HepG2 (cell line): ENCODE data around the gene ERCC6L2. TPM values are rescaled to one million over a fixed set of nuclear protein-coding genes. Genes with fewer than 3 reads are reported as not detected.

Experiments
- ATAC-seq: fragments of 200-7000 bp; cut with Tn5 transposase; 3 replicates; pipeline ENCODE4 v1.9.1; 2020; ENCODE audit warnings: mild to moderate bottlenecking, moderate library complexity
- BruUV-seq: library from RNA; stranded (reverse); fragments of 400-500 nt; replicated peaks from 2 replicates; lab custom pipeline; 2021; lab: Mats Ljungman, UMichigan
- CTCF ChIA-PET: fragments of 300-600 bp; formaldehyde crosslinking; extraction: SDS; loops from one replicate; lab custom pipeline; 2021; ENCODE audit warnings: low total read pairs, inconsistent platforms, low intra/inter-chr PET ratio; lab: Yijun Ruan, JAX
- POLR2A ChIA-PET: fragments of 350-600 bp; sonication (Branson Sonifier 250); formaldehyde crosslinking; loops from one replicate; lab custom pipeline; 2020; ENCODE audit warnings: antibody characterized with exemption, inconsistent platforms; lab: Yijun Ruan, JAX
- DNase-seq: peaks from one replicate; pipeline ENCODE4 v3.0.0-alpha.2; 2015; ENCODE audit warnings: low spot score
- FAIRE-seq: peaks from 3 replicates; lab custom pipeline; 2011; peaks lifted over from hg19 to GRCh38; lab: Jason Lieb, UNC
- H2AFZ ChIP-seq: one replicate; pipeline ENCODE4 v1.6.1; 2011; ENCODE audit warnings: low read length, inconsistent platforms
- H3K27ac ChIP-seq: fragments of 300-600 bp; 3 replicates; pipeline ENCODE4 v1.8.0; 2011; ENCODE audit warnings: mixed run types, mild to moderate bottlenecking, mixed read lengths, low read length, inconsistent platforms; ENCODE audit not compliant: insufficient read depth; ENCODE audit errors: extremely low read length
- H3K27me3 ChIP-seq, 2 experiments: fragments of 200-600 bp in 1 of 2; 2 replicates in 1 of 2; 3 replicates in 1 of 2; pipeline versions ENCODE4 v1.6.0 to v1.8.0; 2011; ENCODE audit warnings: low read length in 2 of 2, mild to moderate bottlenecking in 2 of 2, moderate library complexity in 2 of 2, inconsistent platforms in 1 of 2; ENCODE audit not compliant: insufficient read depth in 2 of 2, control insufficient read depth in 1 of 2
- H3K36me3 ChIP-seq, 2 experiments: fragments of 200-600 bp in 1 of 2; replicated peaks in 1 of 2; 2 replicates in 1 of 2; 3 replicates in 1 of 2; pipeline versions ENCODE4 v1.5.1 to v1.8.0; 2011; ENCODE audit warnings: low read length in 2 of 2, inconsistent platforms in 1 of 2; ENCODE audit not compliant: insufficient read depth in 2 of 2, control insufficient read depth in 1 of 2
- H3K4me1 ChIP-seq: 2 replicates; pipeline ENCODE4 v1.5.1; 2012; ENCODE audit warnings: low read length, inconsistent platforms; ENCODE audit not compliant: insufficient read depth
- H3K4me2 ChIP-seq: 2 replicates; pipeline ENCODE4 v1.6.0; 2011; ENCODE audit warnings: low read depth, low read length, inconsistent platforms
- H3K4me3 ChIP-seq, 3 experiments: fragments of 200-600 bp in 1 of 3; sonication (generic), shearing (Covaris generic) in 1 of 3; replicated peaks in 1 of 3; 2 replicates each; pipeline ENCODE4 v1.5.1; 2011 to 2016; ENCODE audit warnings: low read length in 3 of 3, inconsistent platforms in 2 of 3, low read depth in 2 of 3, mild to moderate bottlenecking in 2 of 3, control low read depth in 1 of 3, mixed read lengths in 1 of 3; ENCODE audit not compliant: insufficient read depth in 1 of 3
- H3K79me2 ChIP-seq: one replicate; pipeline ENCODE4 v1.6.1; 2011; ENCODE audit warnings: low read length, inconsistent platforms; ENCODE audit not compliant: insufficient read depth
- H3K9ac ChIP-seq: 2 replicates; pipeline ENCODE4 v1.6.0; 2011; ENCODE audit warnings: mild to moderate bottlenecking, low read depth, low read length, inconsistent platforms; ENCODE audit not compliant: insufficient read depth
- H3K9me3 ChIP-seq: 2 replicates; pipeline ENCODE4 v1.5.1; 2012; ENCODE audit warnings: mild to moderate bottlenecking, low read length
- H4K20me1 ChIP-seq: 2 replicates; pipeline ENCODE4 v1.6.0; 2011; ENCODE audit warnings: inconsistent platforms, mild to moderate bottlenecking, low read length, moderate library complexity; ENCODE audit not compliant: insufficient read depth
- BHLHE40 ChIP-seq: IDR thresholded peaks from 2 replicates; pipeline ENCODE4 v1.6.1; 2011; ENCODE audit warnings: low read length, improper control_type of control experiment
- CEBPB ChIP-seq: IDR thresholded peaks from 2 replicates; pipeline ENCODE4 v1.6.1; 2011; ENCODE audit warnings: low read depth, low read length, improper control_type of control experiment, borderline replicate concordance
- ELF1 ChIP-seq: sonication (generic); formaldehyde crosslinking; IDR thresholded peaks from 2 replicates; pipeline ENCODE4 v1.4.0; 2020; ENCODE audit warnings: missing genetic modification reagents
- FOXJ3 ChIP-seq: sonication (generic); formaldehyde crosslinking; IDR thresholded peaks from 2 replicates; pipeline ENCODE4 v1.4.0; 2020; ENCODE audit warnings: missing genetic modification reagents, mild to moderate bottlenecking, borderline replicate concordance
- HNF4A ChIP-seq: sonication (generic); formaldehyde crosslinking; IDR thresholded peaks from 2 replicates; pipeline ENCODE4 v1.4.0; 2020; ENCODE audit warnings: missing genetic modification reagents
- KLF16 ChIP-seq, 2 experiments: sonication (generic) in 1 of 2; formaldehyde crosslinking in 1 of 2; IDR thresholded peaks; 2 replicates each; pipeline versions ENCODE4 v1.6.1 to v1.8.0; 2016 to 2023; ENCODE audit warnings: missing genetic modification reagents in 2 of 2, missing compliant biosample characterization in 1 of 2
- SALL1 ChIP-seq: sonication (generic); formaldehyde crosslinking; IDR thresholded peaks from 2 replicates; pipeline ENCODE4 v1.8.0; 2022; ENCODE audit warnings: mild to moderate bottlenecking, missing genetic modification reagents
- THAP8 ChIP-seq: sonication (generic); formaldehyde crosslinking; IDR thresholded peaks from 2 replicates; pipeline ENCODE4 v1.5.1; 2020; ENCODE audit warnings: missing genetic modification reagents, mild to moderate bottlenecking, borderline replicate concordance
- ZFP62 ChIP-seq: sonication (generic); formaldehyde crosslinking; IDR thresholded peaks from 2 replicates; pipeline ENCODE4 v1.4.0; 2020; ENCODE audit warnings: missing genetic modification reagents
- in situ Hi-C: cut with HindIII; loops from 2 replicates; pipeline ENCODE4 v1.10.0; 2017; ENCODE audit warnings: low pct_unique_long_range_greater_than_20kb; ENCODE audit not compliant: extremely low pct_ligation_motif_present
- intact Hi-C: fragments of 100-400 bp; cut with micrococcal nuclease; formaldehyde crosslinking; loops from one replicate; pipeline ENCODE4 v1.10.0; 2022; ENCODE audit not compliant: unreplicated experiment
- polyA plus RNA-seq, 8 experiments: library from polyadenylated mRNA; depleted of rRNA in 3 of 8; stranded (reverse) in 7 of 8; unstranded in 1 of 8; fragments of >200 nt; fragmentation: Illumina TruSeq in 4 of 8; extraction: Trizol in 4 of 8; gene quantifications; 2 replicates each; pipeline versions ENCODE4 v1.2.1 to v1.2.3, GENCODE V29; 2011 to 2016; ENCODE audit warnings: low read depth in 4 of 8, missing spikeins in 1 of 8, mixed read lengths in 1 of 8; ENCODE audit not compliant: insufficient read depth in 1 of 8
- total RNA-seq, 5 experiments: library from RNA; depleted of rRNA; stranded (reverse); fragments of >200 nt; fragmentation: Illumina TruSeq; extraction: Trizol; gene quantifications; 2 replicates each; pipeline ENCODE4 v1.2.3, GENCODE V29; 2016; ENCODE audit warnings: low read depth in 1 of 5
- TF ChIP-seq, protein P1 (sequence below): sonication (generic); formaldehyde crosslinking; IDR thresholded peaks from 2 replicates; pipeline ENCODE4 v1.8.0; 2022; ENCODE audit warnings: mild to moderate bottlenecking, missing genetic modification reagents, borderline replicate concordance

Gene ERCC6L2
- total and polyA plus RNA-seq, 2 of the 13 experiments (the other 11 are each of a cell fraction or from before 2014, with no cell fraction given), result 13.4 to 45.9 TPM

GRCh38 chr9:95910770-95911340, 35.4 kb downstream of the ERCC6L2 start (continued):
- TF ChIP-seq THAP8 (CRISPR knock-in tag) (no peak), HNF4A (peak; percentile 55; the same call in 1 of the 2 replicates), FOXJ3 (CRISPR knock-in tag) (0 out of 2 replicates have a peak, but pooled peaks have one; percentile 35), KLF16 (CRISPR knock-in tag; IDR thresholded peaks at IDR 0.05) (no peak), BHLHE40 (no peak), SALL1 (CRISPR knock-in tag) (peak; percentile 16; the same call in 1 of the 2 replicates), ELF1 (CRISPR knock-in tag) (no peak)
- TF ChIP-seq, protein P1, sequence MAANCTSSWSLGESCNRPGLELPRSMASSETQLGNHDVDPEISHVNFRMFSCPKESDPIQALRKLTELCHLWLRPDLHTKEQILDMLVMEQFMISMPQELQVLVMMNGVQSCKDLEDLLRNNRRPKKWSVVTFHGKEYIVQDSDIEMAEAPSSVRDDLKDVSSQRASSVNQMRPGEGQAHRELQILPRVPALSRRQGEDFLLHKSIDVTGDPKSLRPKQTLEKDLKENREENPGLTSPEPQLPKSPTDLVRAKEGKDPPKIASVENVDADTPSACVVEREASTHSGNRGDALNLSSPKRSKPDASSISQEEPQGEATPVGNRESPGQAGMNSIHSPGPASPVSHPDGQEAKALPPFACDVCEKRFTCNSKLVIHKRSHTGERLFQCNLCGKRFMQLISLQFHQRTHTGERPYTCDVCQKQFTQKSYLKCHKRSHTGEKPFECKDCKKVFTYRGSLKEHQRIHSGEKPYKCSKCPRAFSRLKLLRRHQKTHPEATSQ (CRISPR knock-in tag), result no peak
- TF ChIP-seq, all 625 proteins: peak for 8

DNA sequence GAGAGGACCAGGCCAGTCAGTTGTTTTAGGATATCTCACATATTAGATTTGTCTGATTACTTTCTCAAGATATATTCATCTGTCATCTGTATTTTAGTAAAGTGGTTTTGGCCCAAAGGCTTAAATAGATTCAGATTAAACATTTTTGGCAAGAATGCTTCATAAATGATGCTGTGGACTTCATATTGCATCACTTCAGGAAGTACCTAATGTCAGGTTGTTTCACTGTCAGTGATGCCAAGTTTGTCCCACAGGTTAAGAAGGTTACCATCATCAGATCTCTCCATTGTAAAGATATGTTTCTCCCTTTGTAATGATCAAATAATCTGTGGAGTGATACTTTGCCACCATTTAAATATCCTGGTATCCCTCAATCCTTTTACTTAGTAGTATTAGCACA, 37.3 kb downstream of the ERCC6L2 start:
- no peaks in the 10 kb centered on the region for H4K20me1 ChIP-seq
- H3K36me3 ChIP-seq, result peaks cover 6 to 26% of the 10 kb centered on the region in 2 experiments; a peak in 4 of 5 replicates
- peaks cover 10% of the 10 kb centered on the region for H3K4me1 ChIP-seq
- BruUV-seq, result no TSS peak
- no peak overlapping the region for H3K4me2 ChIP-seq
- no peak overlapping the region for H3K9ac ChIP-seq
- DNase-seq, result no peak
- no peak for TF ChIP-seq ZFP62
- TF ChIP-seq CEBPB, result peak; percentile 44; the same call in 1 of the 2 replicates
- H3K4me3 ChIP-seq, result no peak overlapping the region
- intact Hi-C loops, result no loop called here
- no peak overlapping the region for H3K27ac ChIP-seq
- H3K9me3 ChIP-seq, result no peaks in the 10 kb centered on the region
- no peak for FAIRE-seq
- no peaks in the 10 kb centered on the region for H3K79me2 ChIP-seq
- ChIA-PET CTCF (no interaction called here), POLR2A (no interaction called here)
- no peak for ATAC-seq
- no peak overlapping the region for H2AFZ ChIP-seq
- H3K27me3 ChIP-seq, result no peaks in the 10 kb centered on the region
- in situ Hi-C loops, result no loop called here
